ENCODE measurements around the gene AGL. TPM values are rescaled to one million over a fixed set of nuclear protein-coding genes. Genes with fewer than 3 reads are reported as not detected.
"Not testable (repeated sequence)": the region's sequence is repeated elsewhere in the genome, so short reads cannot be mapped to it uniquely, and the experiment has no call there.

The AGL gene
- total RNA-seq, 2 donors from 2014 or later = 10.3 to 13.7 TPM

GRCh38 chr1:99934801-99935200, 84.6 kb downstream of the AGL start:
- Mint-ChIP-seq H3K4me1 (ENCODE audit: low read depth in 2 of 2) (no peaks in the 10 kb centered on the region), H3K36me3 (no peaks in the 10 kb centered on the region), H3K9me3 (no peaks in the 10 kb centered on the region), H3K27me3 (peaks cover 9 to 16% of the 10 kb centered on the region in 2 donors), H3K27ac (no peak overlapping the region), H3K4me3 (no peak overlapping the region)
- ATAC-seq (no peak), DNase-seq (ENCODE audit: low spot score) (no peak)

GRCh38 chr1:99935534-99935933, 85.4 kb downstream of the AGL start:
- ATAC-seq (no peak), DNase-seq (ENCODE audit: low spot score) (no peak)
- no peaks in the 10 kb centered on the region for H3K4me1 Mint-ChIP-seq (ENCODE audit: low read depth in 2 of 2)
- no peaks in the 10 kb centered on the region for H3K36me3 Mint-ChIP-seq
- H3K27ac Mint-ChIP-seq = no peak overlapping the region
- peaks cover 9 to 13% of the 10 kb centered on the region in 2 donors for H3K27me3 Mint-ChIP-seq
- H3K4me3 Mint-ChIP-seq = no peak overlapping the region
- no peaks in the 10 kb centered on the region for H3K9me3 Mint-ChIP-seq

GRCh38 chr1:99936071-99936470, 85.9 kb downstream of the AGL start:
- H3K4me1 Mint-ChIP-seq (ENCODE audit: low read depth in 2 of 2) = no peaks in the 10 kb centered on the region
- no peak overlapping the region for H3K4me3 Mint-ChIP-seq
- no peaks in the 10 kb centered on the region for H3K9me3 Mint-ChIP-seq
- H3K27me3 Mint-ChIP-seq = peaks cover 9 to 13% of the 10 kb centered on the region in 2 donors
- no peaks in the 10 kb centered on the region for H3K36me3 Mint-ChIP-seq
- ATAC-seq (no peak), DNase-seq (ENCODE audit: low spot score) (no peak)
- H3K27ac Mint-ChIP-seq = no peak overlapping the region

- H3K4me3 Mint-ChIP-seq = no peak overlapping the region
- ATAC-seq = no peak
- H3K4me1 Mint-ChIP-seq (ENCODE audit: low read depth in 2 of 2) = no peaks in the 10 kb centered on the region
- peaks cover 0 to 5% of the 10 kb centered on the region in 2 donors for H3K27me3 Mint-ChIP-seq
- H3K36me3 Mint-ChIP-seq = no peaks in the 10 kb centered on the region
- H3K9me3 Mint-ChIP-seq = no peaks in the 10 kb centered on the region
- H3K27ac Mint-ChIP-seq = no peak overlapping the region
- no peak for DNase-seq (ENCODE audit: low spot score)
Measured at GRCh38 chr1:99942723-99943122, 92.6 kb downstream of the AGL start.

GRCh38 chr1:99943223-99943794, 93.1 kb downstream of the AGL start:
- H3K9me3 Mint-ChIP-seq = no peaks in the 10 kb centered on the region
- H3K27me3 Mint-ChIP-seq = peaks cover 0 to 5% of the 10 kb centered on the region in 2 donors
- no peaks in the 10 kb centered on the region for H3K4me1 Mint-ChIP-seq (ENCODE audit: low read depth in 2 of 2)
- no peak overlapping the region for H3K4me3 Mint-ChIP-seq
- DNase-seq (ENCODE audit: low spot score) (no peak), ATAC-seq (no peak)
- no peak overlapping the region for H3K27ac Mint-ChIP-seq
- no peaks in the 10 kb centered on the region for H3K36me3 Mint-ChIP-seq

GRCh38 chr1:99944192-99944591, 94.0 kb downstream of the AGL start:
- no peak overlapping the region for H3K27ac Mint-ChIP-seq
- no peaks in the 10 kb centered on the region for H3K4me1 Mint-ChIP-seq (ENCODE audit: low read depth in 2 of 2)
- H3K9me3 Mint-ChIP-seq = no peaks in the 10 kb centered on the region
- no peaks in the 10 kb centered on the region for H3K36me3 Mint-ChIP-seq
- no peak overlapping the region for H3K4me3 Mint-ChIP-seq
- peaks cover 0 to 5% of the 10 kb centered on the region in 2 donors for H3K27me3 Mint-ChIP-seq
- DNase-seq (ENCODE audit: low spot score) = no peak
- no peak for ATAC-seq

- peaks cover 0 to 5% of the 10 kb centered on the region in 2 donors for H3K27me3 Mint-ChIP-seq
- no peaks in the 10 kb centered on the region for H3K9me3 Mint-ChIP-seq
- no peak overlapping the region for H3K4me3 Mint-ChIP-seq
- H3K27ac Mint-ChIP-seq = no peak overlapping the region
- H3K4me1 Mint-ChIP-seq (ENCODE audit: low read depth in 2 of 2) = no peaks in the 10 kb centered on the region
- DNase-seq (ENCODE audit: low spot score) = no peak
- ATAC-seq = no peak
- no peaks in the 10 kb centered on the region for H3K36me3 Mint-ChIP-seq
Measured at GRCh38 chr1:99945174-99945573, 95.0 kb downstream of the AGL start.

GRCh38 chr1:99950486-99950885, 100.3 kb downstream of the AGL start:
- no peak for DNase-seq (ENCODE audit: low spot score)
- no peak for ATAC-seq
- no peaks in the 10 kb centered on the region for H3K9me3 Mint-ChIP-seq
- no peaks in the 10 kb centered on the region for H3K36me3 Mint-ChIP-seq
- H3K4me3 Mint-ChIP-seq = no peak overlapping the region
- H3K27ac Mint-ChIP-seq = no peak overlapping the region
- H3K4me1 Mint-ChIP-seq (ENCODE audit: low read depth in 2 of 2) = no peaks in the 10 kb centered on the region
- peaks cover 0 to 5% of the 10 kb centered on the region in 2 donors for H3K27me3 Mint-ChIP-seq

GRCh38 chr1:99952522-99952921, 102.4 kb downstream of the AGL start:
- no peaks in the 10 kb centered on the region for H3K4me1 Mint-ChIP-seq (ENCODE audit: low read depth in 2 of 2)
- no peaks in the 10 kb centered on the region for H3K36me3 Mint-ChIP-seq
- ATAC-seq = no peak
- DNase-seq (ENCODE audit: low spot score) = no peak
- H3K27ac Mint-ChIP-seq = no peak overlapping the region
- no peaks in the 10 kb centered on the region for H3K9me3 Mint-ChIP-seq
- H3K4me3 Mint-ChIP-seq = no peak overlapping the region
- H3K27me3 Mint-ChIP-seq = no peaks in the 10 kb centered on the region

GRCh38 chr1:99955375-99955774, 105.2 kb downstream of the AGL start:
- Mint-ChIP-seq H3K4me3 (no peak overlapping the region), H3K9me3 (no peaks in the 10 kb centered on the region), H3K27ac (no peak overlapping the region), H3K27me3 (no peaks in the 10 kb centered on the region), H3K4me1 (ENCODE audit: low read depth in 2 of 2) (no peaks in the 10 kb centered on the region), H3K36me3 (no peaks in the 10 kb centered on the region)
- no peak for ATAC-seq
- DNase-seq (ENCODE audit: low spot score) = no peak

GRCh38 chr1:99956755-99957154, 106.6 kb downstream of the AGL start:
- DNase-seq (ENCODE audit: low spot score) = no peak
- no peaks in the 10 kb centered on the region for H3K9me3 Mint-ChIP-seq
- H3K4me3 Mint-ChIP-seq = no peak overlapping the region
- ATAC-seq = no peak
- no peaks in the 10 kb centered on the region for H3K27me3 Mint-ChIP-seq
- H3K27ac Mint-ChIP-seq = no peak overlapping the region
- H3K4me1 Mint-ChIP-seq (ENCODE audit: low read depth in 2 of 2) = no peaks in the 10 kb centered on the region
- H3K36me3 Mint-ChIP-seq = no peaks in the 10 kb centered on the region

GRCh38 chr1:99957818-99958217, 107.7 kb downstream of the AGL start:
- Mint-ChIP-seq H3K4me3 (no peak overlapping the region), H3K4me1 (ENCODE audit: low read depth in 2 of 2) (no peaks in the 10 kb centered on the region), H3K9me3 (no peaks in the 10 kb centered on the region), H3K27me3 (no peaks in the 10 kb centered on the region), H3K36me3 (no peaks in the 10 kb centered on the region), H3K27ac (no peak overlapping the region)
- ATAC-seq (no peak), DNase-seq (ENCODE audit: low spot score) (no peak)

- not testable (repeated sequence) for H3K27me3 Mint-ChIP-seq; H3K27ac Mint-ChIP-seq; DNase-seq (ENCODE audit: low spot score); H3K4me1 Mint-ChIP-seq (ENCODE audit: low read depth in 2 of 2); H3K9me3 Mint-ChIP-seq; ATAC-seq; H3K36me3 Mint-ChIP-seq; H3K4me3 Mint-ChIP-seq
Measured at GRCh38 chr1:99959189-99959705, 109.1 kb downstream of the AGL start.

- not testable (repeated sequence) for H3K36me3 Mint-ChIP-seq; H3K27me3 Mint-ChIP-seq; H3K4me3 Mint-ChIP-seq; H3K27ac Mint-ChIP-seq; DNase-seq (ENCODE audit: low spot score); H3K9me3 Mint-ChIP-seq; H3K4me1 Mint-ChIP-seq (ENCODE audit: low read depth in 2 of 2); ATAC-seq
Measured at GRCh38 chr1:99960260-99960659, 110.1 kb downstream of the AGL start.
